ENCODE data around the gene LMAN2L. TPM values are rescaled to one million over a fixed set of nuclear protein-coding genes. Genes with fewer than 3 reads are reported as not detected.

LMAN2L gene
- total RNA-seq, 3 donors from 2014 or later, result 7.0 to 9.1 (median 8.6) TPM

DNA sequence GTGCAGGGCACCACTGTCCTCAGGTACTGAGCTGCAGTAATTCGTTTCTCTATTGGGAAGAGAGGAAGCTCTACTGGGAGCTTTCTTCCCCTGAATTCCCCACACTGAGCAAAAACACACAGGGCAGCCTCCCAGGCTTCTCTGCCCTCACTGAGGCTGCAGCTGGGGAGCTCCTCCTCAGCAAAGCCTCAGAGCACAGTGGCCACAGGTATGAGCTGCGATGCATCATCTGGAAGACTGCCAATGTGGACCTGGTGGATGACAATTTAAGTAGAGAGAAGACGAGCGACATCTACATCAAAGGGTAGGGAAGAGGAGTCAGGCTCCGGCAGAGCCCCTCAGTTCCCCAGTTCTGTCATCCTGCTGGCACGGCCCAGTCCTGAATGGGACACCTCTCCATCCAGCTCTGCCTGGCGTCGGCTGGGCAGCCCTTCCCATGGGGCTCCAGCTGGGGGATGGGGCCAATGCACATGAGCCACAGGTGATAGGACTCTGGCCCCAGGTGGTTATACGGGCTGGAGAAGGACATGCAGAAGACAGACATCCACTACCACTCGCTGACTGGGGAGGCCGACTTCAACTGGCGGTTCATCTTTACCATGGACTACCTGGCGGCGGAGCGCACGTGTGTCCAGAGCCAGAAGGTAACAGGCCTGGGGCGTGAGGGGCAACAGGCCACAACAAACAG lies 37.6 kb downstream of the LMAN2L start:
- Mint-ChIP-seq H3K4me3 (no peak overlapping the region), H3K4me1 (ENCODE audit: low read depth) (no peaks in the 10 kb centered on the region), H3K9me3 (no peaks in the 10 kb centered on the region), H3K36me3 (ENCODE audit: insufficient read depth) (peaks cover 11% of the 10 kb centered on the region), H3K27me3 (ENCODE audit: low read depth) (no peaks in the 10 kb centered on the region)
- ATAC-seq (no peak), DNase-seq (no peak)

DNA sequence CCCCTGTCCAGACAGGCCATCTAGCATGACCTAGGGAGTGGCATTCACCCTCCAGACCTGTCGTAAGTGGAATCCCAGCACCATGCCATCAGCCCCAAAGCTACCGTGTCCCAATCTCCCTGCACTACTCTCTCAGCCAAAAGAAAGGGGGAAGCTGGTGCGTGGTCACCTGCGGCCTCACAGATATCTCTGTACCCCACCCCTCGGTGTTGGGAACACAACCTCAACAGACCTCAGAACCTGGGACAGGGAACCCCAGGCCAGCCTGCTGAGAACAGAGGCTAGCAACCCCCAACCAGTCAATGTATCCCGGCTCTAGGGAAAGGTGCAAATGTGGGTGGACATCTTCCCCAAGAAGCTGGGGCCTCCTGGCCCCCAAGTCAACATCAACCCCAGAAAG lies 38.2 kb downstream of the LMAN2L start:
- ATAC-seq, result no peak

DNA sequence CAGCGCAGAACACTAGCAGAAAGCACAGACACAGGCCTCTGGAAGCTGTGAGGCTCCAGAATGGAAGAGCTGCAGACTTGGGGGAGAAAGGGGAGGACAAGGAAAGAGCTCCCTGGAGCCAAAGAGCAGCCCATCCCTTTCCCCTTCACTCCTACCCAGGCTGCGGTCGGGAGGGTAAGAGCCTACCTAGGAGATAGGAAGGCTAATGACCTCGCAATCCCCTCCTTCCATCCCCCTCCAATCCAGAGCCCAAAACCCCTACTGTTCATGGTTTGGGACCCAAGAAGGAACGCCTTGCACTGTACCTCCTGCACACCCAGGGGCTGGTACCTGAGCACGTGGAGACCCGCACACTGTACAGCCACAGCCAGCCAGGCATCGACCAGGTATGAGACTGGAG lies 39.8 kb downstream of the LMAN2L start:
- Mint-ChIP-seq H3K4me1 (ENCODE audit: low read depth) (no peaks in the 10 kb centered on the region), H3K9me3 (no peaks in the 10 kb centered on the region), H3K27me3 (ENCODE audit: low read depth) (no peaks in the 10 kb centered on the region), H3K36me3 (ENCODE audit: insufficient read depth) (peaks cover 4% of the 10 kb centered on the region), H3K4me3 (no peak overlapping the region)
- DNase-seq (no peak), ATAC-seq (no peak)

More for the DNA sequence above, 38.2 kb downstream of the LMAN2L start:
- no peaks in the 10 kb centered on the region for H3K27me3 Mint-ChIP-seq (ENCODE audit: low read depth)
- peaks cover 7% of the 10 kb centered on the region for H3K36me3 Mint-ChIP-seq (ENCODE audit: insufficient read depth)
- DNase-seq, result no peak
- H3K4me1 Mint-ChIP-seq (ENCODE audit: low read depth), result no peaks in the 10 kb centered on the region
- no peak overlapping the region for H3K4me3 Mint-ChIP-seq
- H3K9me3 Mint-ChIP-seq, result no peaks in the 10 kb centered on the region

DNA sequence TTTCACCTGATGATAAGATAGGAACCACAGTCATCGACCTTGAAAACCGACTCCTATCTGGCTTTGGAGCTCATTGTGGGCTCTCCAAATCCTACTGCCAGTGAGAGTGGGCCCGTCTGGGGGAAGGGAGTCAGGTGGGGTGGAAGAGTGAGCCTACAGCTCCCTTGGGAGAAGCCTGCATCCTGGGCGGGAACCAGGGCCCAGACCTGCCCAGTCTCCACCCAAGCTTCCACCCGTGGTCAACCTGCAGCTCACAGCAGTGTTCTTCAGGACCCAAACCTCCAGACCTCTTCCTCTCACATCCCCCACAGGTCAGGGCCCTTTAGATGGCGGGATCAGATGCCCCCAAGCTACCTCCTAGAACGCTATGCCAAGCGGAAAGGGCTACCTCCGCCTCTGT lies 40.2 kb downstream of the LMAN2L start:
- Mint-ChIP-seq H3K27me3 (ENCODE audit: low read depth) (no peaks in the 10 kb centered on the region), H3K4me3 (no peak overlapping the region), H3K36me3 (ENCODE audit: insufficient read depth) (peaks cover 4% of the 10 kb centered on the region), H3K4me1 (ENCODE audit: low read depth) (no peaks in the 10 kb centered on the region), H3K9me3 (no peaks in the 10 kb centered on the region)
- DNase-seq (no peak), ATAC-seq (no peak)

DNA sequence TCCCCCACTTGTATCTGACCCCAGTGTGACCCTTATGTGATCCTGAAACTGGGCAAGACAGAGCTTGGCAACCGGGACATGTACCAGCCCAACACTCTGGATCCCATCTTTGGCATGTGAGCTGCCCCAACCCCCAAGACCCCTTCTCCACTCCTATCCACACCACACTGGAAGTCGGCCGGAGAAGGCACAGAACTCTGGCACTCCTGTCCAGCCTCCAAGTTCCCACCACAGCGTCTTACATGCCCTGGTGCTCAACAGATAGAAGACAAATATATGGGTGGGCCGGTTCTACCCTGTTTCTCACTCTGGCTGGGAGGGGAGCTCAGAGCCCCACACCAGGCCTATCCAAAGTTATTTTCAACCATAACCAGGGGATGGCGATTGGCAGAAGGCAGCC lies 40.8 kb downstream of the LMAN2L start:
- no peak for DNase-seq
- no peaks in the 10 kb centered on the region for H3K27me3 Mint-ChIP-seq (ENCODE audit: low read depth)
- H3K36me3 Mint-ChIP-seq (ENCODE audit: insufficient read depth), result peaks cover 4% of the 10 kb centered on the region
- H3K4me3 Mint-ChIP-seq, result no peak overlapping the region
- no peaks in the 10 kb centered on the region for H3K9me3 Mint-ChIP-seq
- ATAC-seq, result no peak
- no peaks in the 10 kb centered on the region for H3K4me1 Mint-ChIP-seq (ENCODE audit: low read depth)

DNA sequence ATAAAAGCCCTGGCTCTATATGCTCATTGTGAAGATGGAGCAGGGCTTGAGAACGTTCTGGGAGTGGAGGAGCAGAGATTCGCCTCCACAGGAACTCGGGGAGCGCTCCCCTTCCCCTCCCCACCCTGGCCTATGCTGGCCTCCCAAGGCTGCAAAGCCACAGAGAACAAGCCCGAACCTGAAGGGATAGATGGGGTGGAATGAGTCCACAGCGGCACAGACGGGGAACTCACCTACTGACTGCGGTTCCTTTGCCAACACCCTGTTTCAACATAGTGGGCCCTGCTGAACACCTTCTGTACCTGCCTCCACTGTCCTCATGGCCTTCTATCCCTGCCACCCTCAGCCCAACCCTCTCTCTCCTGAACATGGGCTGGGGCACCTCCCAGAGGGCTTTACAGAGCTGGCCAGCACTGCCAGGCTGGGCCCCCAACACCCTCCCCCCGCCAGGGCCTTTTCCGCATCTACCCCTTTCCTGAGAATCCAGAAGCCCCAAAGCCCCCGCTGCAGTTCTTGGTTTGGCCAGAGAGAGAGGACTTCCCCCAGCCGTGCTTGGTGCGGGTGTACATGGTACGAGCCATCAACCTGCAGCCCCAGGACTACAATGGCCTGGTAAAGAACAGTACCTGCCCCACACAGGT lies 41.5 kb downstream of the LMAN2L start:
- Mint-ChIP-seq H3K4me3 (no peak overlapping the region), H3K27me3 (ENCODE audit: low read depth) (no peaks in the 10 kb centered on the region), H3K4me1 (ENCODE audit: low read depth) (no peaks in the 10 kb centered on the region), H3K9me3 (no peaks in the 10 kb centered on the region), H3K36me3 (ENCODE audit: insufficient read depth) (peaks cover 4% of the 10 kb centered on the region)
- no peak for DNase-seq
- ATAC-seq, result no peak

DNA sequence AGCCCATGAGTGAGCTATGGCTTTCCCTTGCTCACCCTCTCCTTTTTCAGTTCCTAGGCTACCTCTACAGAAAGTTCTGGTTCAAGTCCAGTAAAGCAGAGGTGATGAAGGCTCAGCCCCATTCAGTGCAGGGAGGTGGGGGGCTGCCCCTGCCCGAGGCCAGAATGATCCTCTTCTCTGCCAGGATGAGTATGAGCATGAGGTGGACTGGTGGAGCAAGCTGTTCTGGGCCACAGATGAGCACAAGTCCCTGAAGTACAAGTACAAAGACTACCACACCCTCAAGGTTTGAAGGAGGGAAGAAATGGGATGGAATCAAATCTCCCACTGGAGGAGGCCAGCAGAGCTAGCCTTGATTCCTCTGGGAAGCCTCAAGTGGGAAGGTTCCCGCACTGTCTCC lies 42.4 kb downstream of the LMAN2L start:
- ATAC-seq, result no peak
- Mint-ChIP-seq H3K9me3 (no peaks in the 10 kb centered on the region), H3K27me3 (ENCODE audit: low read depth) (no peaks in the 10 kb centered on the region)

DNA sequence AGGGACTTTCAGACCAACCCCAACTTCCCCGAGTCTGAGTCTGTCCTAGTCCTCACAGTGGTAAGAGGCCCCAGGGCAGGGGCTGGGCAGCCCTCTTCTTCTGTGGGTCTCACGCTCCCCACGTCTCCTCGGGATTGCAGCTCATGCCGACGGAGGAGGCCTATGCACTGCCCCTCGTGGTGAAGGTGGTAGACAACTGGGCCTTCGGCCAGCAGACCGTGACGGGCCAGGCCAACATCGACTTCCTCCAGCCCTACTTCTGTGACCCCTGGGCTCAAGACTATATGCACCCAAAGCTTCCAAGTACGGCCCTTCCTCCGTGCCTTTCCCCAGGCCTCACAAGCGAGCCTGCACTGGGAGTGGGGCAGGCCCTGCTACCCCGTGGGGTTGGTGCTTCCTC lies 44.3 kb downstream of the LMAN2L start:
- no peaks in the 10 kb centered on the region for H3K9me3 Mint-ChIP-seq
- H3K27me3 Mint-ChIP-seq (ENCODE audit: low read depth), result no peaks in the 10 kb centered on the region
- no peak for ATAC-seq
- H3K4me1 Mint-ChIP-seq (ENCODE audit: low read depth), result no peaks in the 10 kb centered on the region
- no peak for DNase-seq
- H3K36me3 Mint-ChIP-seq (ENCODE audit: insufficient read depth), result no peaks in the 10 kb centered on the region
- H3K4me3 Mint-ChIP-seq, result no peak overlapping the region

More for the DNA sequence above, 42.4 kb downstream of the LMAN2L start:
- no peak for DNase-seq
- Mint-ChIP-seq H3K4me3 (no peak overlapping the region), H3K36me3 (ENCODE audit: insufficient read depth) (no peaks in the 10 kb centered on the region), H3K4me1 (ENCODE audit: low read depth) (no peaks in the 10 kb centered on the region)

DNA sequence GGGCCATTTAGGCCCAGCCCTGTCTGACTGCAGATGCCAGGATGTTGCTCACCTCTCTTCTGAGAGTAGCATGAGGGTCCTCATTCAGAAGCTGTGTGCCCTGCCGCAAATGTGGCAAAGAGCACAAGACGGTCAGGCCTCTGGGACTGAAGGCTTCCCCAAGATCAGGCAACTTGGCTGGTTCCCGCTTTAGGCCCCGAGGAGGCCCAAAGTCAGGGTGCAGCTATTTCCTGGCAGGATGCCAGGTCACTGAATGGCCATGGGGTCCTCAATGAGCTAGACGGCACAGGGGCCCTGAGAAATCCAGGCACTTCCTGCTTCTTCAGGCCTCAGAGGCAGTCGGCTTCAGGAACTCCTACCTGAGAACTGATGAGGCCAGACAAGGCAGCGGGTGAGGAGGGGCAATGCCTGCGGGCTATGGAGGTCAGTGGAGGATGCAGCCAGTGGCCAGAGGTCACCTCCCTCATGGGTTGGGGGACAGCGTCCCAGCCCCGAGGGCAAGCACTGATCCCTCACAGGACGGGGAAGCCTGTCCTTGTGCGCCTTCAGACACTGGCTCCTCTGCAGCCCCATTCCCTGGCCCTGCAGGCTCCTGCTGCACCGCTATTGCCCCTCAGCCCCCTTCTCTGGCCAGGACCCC lies 44.9 kb downstream of the LMAN2L start:
- DNase-seq (no peak), ATAC-seq (no peak)
- no peaks in the 10 kb centered on the region for H3K36me3 Mint-ChIP-seq (ENCODE audit: insufficient read depth)
- H3K4me3 Mint-ChIP-seq, result no peak overlapping the region
- H3K27me3 Mint-ChIP-seq (ENCODE audit: low read depth), result no peaks in the 10 kb centered on the region
- no peaks in the 10 kb centered on the region for H3K4me1 Mint-ChIP-seq (ENCODE audit: low read depth)
- H3K9me3 Mint-ChIP-seq, result no peaks in the 10 kb centered on the region

DNA sequence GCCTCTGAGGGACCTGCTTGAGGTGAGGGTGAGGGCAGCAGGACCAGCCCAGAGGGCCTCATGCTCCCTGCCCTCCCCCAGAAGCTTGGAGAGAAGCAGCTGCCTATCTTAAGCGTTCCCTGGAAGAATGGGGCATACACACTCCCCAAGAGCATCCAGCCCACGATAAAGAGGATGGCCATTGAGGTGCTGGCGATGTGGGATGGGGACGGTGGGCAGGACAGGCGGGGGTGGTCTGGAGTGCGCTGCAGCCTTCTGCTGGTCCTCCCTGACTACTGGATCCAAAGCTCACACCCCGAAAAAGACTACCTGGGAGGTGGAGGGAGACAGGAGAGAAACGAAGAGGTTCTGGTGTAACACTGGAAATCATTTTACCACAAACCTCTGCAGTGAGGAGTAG lies 45.6 kb downstream of the LMAN2L start:
- H3K4me1 Mint-ChIP-seq (ENCODE audit: low read depth), result no peaks in the 10 kb centered on the region
- ATAC-seq (no peak), DNase-seq (no peak)
- H3K27me3 Mint-ChIP-seq (ENCODE audit: low read depth), result no peaks in the 10 kb centered on the region
- no peaks in the 10 kb centered on the region for H3K36me3 Mint-ChIP-seq (ENCODE audit: insufficient read depth)
- no peak overlapping the region for H3K4me3 Mint-ChIP-seq
- no peaks in the 10 kb centered on the region for H3K9me3 Mint-ChIP-seq

DNA sequence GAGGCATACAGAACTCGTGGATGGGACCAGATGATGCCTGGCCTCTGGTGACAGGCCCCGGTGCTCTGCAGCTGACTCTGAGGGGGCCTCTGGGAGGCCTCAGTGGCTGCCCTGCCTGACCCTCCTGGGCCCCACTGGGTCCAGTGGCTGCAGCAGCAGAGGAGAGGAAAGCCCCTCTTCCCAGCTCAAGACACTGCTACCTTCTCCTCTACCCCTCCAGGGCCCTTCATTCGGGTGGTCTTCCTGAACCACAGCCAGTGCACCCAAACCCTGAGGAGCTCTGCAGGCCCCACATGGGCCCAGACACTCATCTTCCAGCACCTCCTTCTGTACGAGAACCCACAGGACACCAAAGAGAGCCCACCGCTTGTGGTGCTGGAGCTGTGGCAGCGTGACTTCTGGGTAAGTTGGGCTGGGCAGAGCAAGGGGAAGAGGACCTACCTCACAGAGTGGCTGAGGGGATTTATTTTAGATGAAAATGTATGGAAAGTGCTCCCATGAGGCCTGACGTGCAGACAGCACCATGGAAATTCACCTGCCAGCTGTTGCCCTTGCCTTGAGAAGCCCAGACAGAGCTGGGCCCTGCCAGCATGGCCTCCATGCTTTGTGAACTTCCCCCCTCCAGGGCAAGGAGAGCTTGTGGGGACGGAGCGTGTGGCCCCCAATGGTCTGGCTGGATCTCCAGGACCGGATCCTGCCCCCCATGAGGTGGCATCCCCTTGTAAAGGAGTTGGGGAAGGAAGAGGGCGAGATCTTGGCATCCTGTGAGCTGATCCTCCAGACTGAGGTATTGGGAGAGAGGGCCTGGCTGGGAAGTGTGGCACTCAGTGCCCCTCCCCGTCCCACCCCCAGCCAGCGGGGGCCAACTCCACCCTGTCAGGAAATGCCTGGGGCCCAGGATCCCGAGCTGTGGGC lies 46.3 kb downstream of the LMAN2L start:
- ATAC-seq (no peak), DNase-seq (no peak)
- Mint-ChIP-seq H3K4me3 (no peak overlapping the region), H3K27me3 (ENCODE audit: low read depth) (no peaks in the 10 kb centered on the region), H3K4me1 (ENCODE audit: low read depth) (no peaks in the 10 kb centered on the region), H3K36me3 (ENCODE audit: insufficient read depth) (no peaks in the 10 kb centered on the region), H3K9me3 (no peaks in the 10 kb centered on the region)

DNA sequence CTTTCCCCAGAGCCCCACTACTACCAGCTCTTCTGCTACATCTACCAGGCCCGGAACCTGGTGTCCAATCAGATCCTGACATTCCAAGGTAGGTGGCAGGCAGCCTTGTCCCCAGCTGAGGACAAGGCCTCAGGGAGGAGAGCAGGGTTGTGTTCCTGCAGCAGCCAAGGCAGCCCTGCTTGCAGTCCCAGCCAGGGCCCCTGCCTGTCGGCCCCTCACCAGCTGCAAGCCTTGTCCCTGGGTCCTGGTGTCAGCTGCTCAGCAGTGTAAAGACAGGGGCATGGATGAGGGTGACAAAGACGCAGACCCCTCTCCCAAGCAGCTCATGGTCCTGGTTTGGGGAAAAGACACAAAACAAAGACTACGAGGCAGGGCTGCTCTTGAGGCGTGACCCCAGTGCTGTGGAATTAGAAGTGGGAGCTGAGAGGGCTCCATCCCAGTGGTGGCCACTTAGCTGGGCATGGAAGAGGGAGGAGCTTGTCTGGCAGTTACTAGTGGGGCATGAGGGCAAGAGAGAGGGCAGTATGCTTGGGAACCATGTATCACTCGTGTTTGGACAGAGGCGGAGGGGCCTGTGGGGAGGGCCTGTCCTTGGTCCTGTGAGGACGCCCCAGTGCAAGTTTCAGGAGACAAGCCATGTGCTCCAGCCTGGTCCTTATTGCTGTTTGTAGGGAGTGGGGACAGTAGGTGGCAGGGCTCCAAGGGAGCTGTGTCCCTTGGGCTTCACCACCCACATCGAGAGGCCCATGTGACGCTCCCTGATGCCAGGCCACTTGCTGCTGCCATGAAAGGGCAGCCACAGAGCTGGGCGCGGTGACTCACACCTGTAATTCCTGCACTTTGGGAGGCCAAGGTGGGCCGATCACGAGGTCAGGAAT lies 47.5 kb downstream of the LMAN2L start:
- ATAC-seq, result no peak
- Mint-ChIP-seq H3K4me1 (ENCODE audit: low read depth) (no peaks in the 10 kb centered on the region), H3K36me3 (ENCODE audit: insufficient read depth) (no peaks in the 10 kb centered on the region)

DNA sequence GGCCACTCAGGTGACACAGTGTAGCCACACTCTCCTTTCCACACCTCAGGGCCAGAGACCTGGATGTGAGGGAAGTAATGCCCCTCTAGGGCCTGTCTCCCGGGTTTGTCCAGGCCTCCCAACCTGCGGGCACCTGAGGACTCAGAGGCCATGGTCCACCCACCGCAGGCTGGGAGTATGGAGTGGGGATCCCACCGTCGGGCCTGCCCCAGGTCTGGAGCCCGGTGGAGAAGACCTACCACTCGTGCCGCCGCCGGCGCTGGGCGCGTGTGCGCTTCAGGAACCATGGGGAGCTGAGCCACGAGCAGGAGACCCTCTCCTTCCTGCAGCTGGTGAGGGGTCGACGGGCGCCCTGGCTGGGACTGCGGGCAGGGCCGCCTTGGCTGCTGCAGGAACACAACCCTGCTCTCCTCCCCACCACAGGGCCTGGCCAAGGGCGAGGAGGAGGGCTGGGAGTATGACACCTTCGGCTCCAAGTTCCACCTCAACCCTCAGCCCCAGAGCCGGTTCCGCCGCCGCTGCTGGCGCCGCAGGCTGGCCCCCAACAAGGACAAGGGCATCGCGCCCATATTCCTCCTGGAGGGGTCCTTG lies 48.7 kb downstream of the LMAN2L start:
- no peak overlapping the region for H3K4me3 Mint-ChIP-seq
- no peaks in the 10 kb centered on the region for H3K9me3 Mint-ChIP-seq
- ATAC-seq, result no peak
- no peak for DNase-seq
- no peaks in the 10 kb centered on the region for H3K36me3 Mint-ChIP-seq (ENCODE audit: insufficient read depth)
- H3K4me1 Mint-ChIP-seq (ENCODE audit: low read depth), result no peaks in the 10 kb centered on the region
- H3K27me3 Mint-ChIP-seq (ENCODE audit: low read depth), result peaks cover 2% of the 10 kb centered on the region

More for the DNA sequence above, 47.5 kb downstream of the LMAN2L start:
- Mint-ChIP-seq H3K9me3 (no peaks in the 10 kb centered on the region), H3K27me3 (ENCODE audit: low read depth) (no peaks in the 10 kb centered on the region), H3K4me3 (no peak overlapping the region)
- no peak for DNase-seq

Data from activated T-cell treated with anti-CD3 and anti-CD28 coated beads, Interleukin-2, amount 50 U/mL, for 4 hours (primary cell).